ENCODE results near the gene SECTM1.

Gene SECTM1

GRCh38 chr17:82287013-82287867 is 46.3 kb downstream of the SECTM1 start:
- ChIA-PET POLR2A (interaction anchor here (1.2 kb wide), 2 partner anchors 12 to 13 kb away, joined by 3 to 7 read pairs; partner anchors contain the start of gene CSNK1D), CTCF (no interaction called here)
- DNase-seq (ENCODE audit: extremely low spot score), result no peak
- TF ChIP-seq BHLHE40 (IDR thresholded peaks at IDR 0.05; ENCODE audit: borderline replicate concordance) (no peak), LEF1 (IDR thresholded peaks at IDR 0.05; ENCODE audit: borderline replicate concordance) (no peak), L3MBTL2 (conservative IDR thresholded peaks at IDR 0.05) (no peak), FOXK2 (IDR thresholded peaks at IDR 0.05) (no peak), CTBP1 (IDR thresholded peaks at IDR 0.05; ENCODE audit: borderline replicate concordance) (no peak), ARNT (IDR thresholded peaks at IDR 0.05) (no peak), ZNF384 (IDR thresholded peaks at IDR 0.05) (no peak), HDGF (IDR thresholded peaks at IDR 0.05; ENCODE audit: borderline replicate concordance) (no peak), ELF4 (IDR thresholded peaks at IDR 0.05) (no peak), NFRKB (IDR thresholded peaks at IDR 0.05) (no peak)

- TF ChIP-seq CTBP1 (IDR thresholded peaks at IDR 0.05; ENCODE audit: borderline replicate concordance) (no peak), BHLHE40 (IDR thresholded peaks at IDR 0.05; ENCODE audit: borderline replicate concordance) (no peak), SUZ12 (IDR thresholded peaks at IDR 0.05) (no peak), TARDBP (IDR thresholded peaks at IDR 0.05) (no peak), L3MBTL2 (conservative IDR thresholded peaks at IDR 0.05) (no peak), PKNOX1 (IDR thresholded peaks at IDR 0.05) (no peak), SP1 (IDR thresholded peaks at IDR 0.05) (no peak), FOXM1 (IDR thresholded peaks at IDR 0.05; ENCODE audit: borderline replicate concordance) (no peak), LEF1 (IDR thresholded peaks at IDR 0.05; ENCODE audit: borderline replicate concordance) (no peak), ARNT (IDR thresholded peaks at IDR 0.05) (no peak), HDGF (IDR thresholded peaks at IDR 0.05; ENCODE audit: borderline replicate concordance) (no peak), FOXK2 (IDR thresholded peaks at IDR 0.05) (no peak), NFRKB (IDR thresholded peaks at IDR 0.05) (no peak), ELF4 (IDR thresholded peaks at IDR 0.05) (no peak), FOXA1 (IDR thresholded peaks at IDR 0.05) (no peak)
- POLR2A ChIA-PET, result interaction anchor here (0.7 to 3.9 kb wide), 5 partner anchors 7 to 19 kb away, joined by 3 to 29 read pairs (median 3); partner anchors contain the start of gene CSNK1D
- no peak for DNase-seq (ENCODE audit: extremely low spot score)
- CTCF ChIA-PET, result no interaction called here
Measured at GRCh38 chr17:82285141-82285540, 48.4 kb downstream of the SECTM1 start.

- ChIA-PET CTCF (interaction anchor here (1.0 to 1.1 kb wide), 2 partner anchors 47 to 77 kb away, joined by 3 to 6 read pairs; no protein-coding TSS in a partner anchor), POLR2A (interaction anchor here (0.8 to 3.9 kb wide), 3 partner anchors 9 to 15 kb away, joined by 3 to 29 read pairs (median 18); partner anchors contain the start of gene CSNK1D)
- no peak for DNase-seq (ENCODE audit: extremely low spot score)
- TF ChIP-seq FOXM1 (IDR thresholded peaks at IDR 0.05; ENCODE audit: borderline replicate concordance) (no peak), L3MBTL2 (conservative IDR thresholded peaks at IDR 0.05) (no peak), SP1 (IDR thresholded peaks at IDR 0.05) (no peak), SUZ12 (IDR thresholded peaks at IDR 0.05) (no peak), NFRKB (IDR thresholded peaks at IDR 0.05) (no peak)
Measured at GRCh38 chr17:82283208-82283749, 50.3 kb downstream of the SECTM1 start.

- POLR2A ChIA-PET, result interaction anchor here (0.8 to 3.9 kb wide), 3 partner anchors 8 to 15 kb away, joined by 3 to 29 read pairs (median 18); partner anchors contain the start of gene CSNK1D
- no peak for DNase-seq (ENCODE audit: extremely low spot score)
- CTCF ChIA-PET, result interaction anchor here (1.1 kb wide), 1 partner anchor 46 kb away, joined by 6 read pairs; no protein-coding TSS in a partner anchor
Measured at GRCh38 chr17:82282239-82283207, 51.0 kb downstream of the SECTM1 start.

More at GRCh38 chr17:82282239-82283207, 51.0 kb downstream of the SECTM1 start:
- no peak for TF ChIP-seq LEF1 (IDR thresholded peaks at IDR 0.05; ENCODE audit: borderline replicate concordance)
- TF ChIP-seq HDGF (IDR thresholded peaks at IDR 0.05; ENCODE audit: borderline replicate concordance), result no peak
- no peak for TF ChIP-seq FOXM1 (IDR thresholded peaks at IDR 0.05; ENCODE audit: borderline replicate concordance)
- TF ChIP-seq ZNF384 (IDR thresholded peaks at IDR 0.05), result no peak
- TF ChIP-seq TARDBP (IDR thresholded peaks at IDR 0.05), result no peak
- no peak for TF ChIP-seq ELF4 (IDR thresholded peaks at IDR 0.05)
- TF ChIP-seq SUZ12 (IDR thresholded peaks at IDR 0.05), result no peak
- no peak for TF ChIP-seq FOXA1 (IDR thresholded peaks at IDR 0.05)
- TF ChIP-seq CTBP1 (IDR thresholded peaks at IDR 0.05; ENCODE audit: borderline replicate concordance), result no peak
- TF ChIP-seq SP1 (IDR thresholded peaks at IDR 0.05), result no peak
- no peak for TF ChIP-seq L3MBTL2 (conservative IDR thresholded peaks at IDR 0.05)
- no peak for TF ChIP-seq ARNT (IDR thresholded peaks at IDR 0.05)
- no peak for TF ChIP-seq NFRKB (IDR thresholded peaks at IDR 0.05)
- TF ChIP-seq BHLHE40 (IDR thresholded peaks at IDR 0.05; ENCODE audit: borderline replicate concordance), result no peak
- no peak for TF ChIP-seq PKNOX1 (IDR thresholded peaks at IDR 0.05)
- no peak for TF ChIP-seq FOXK2 (IDR thresholded peaks at IDR 0.05)

Measured in HEK293T (cell line).